GM12878 (cell line): ENCODE measurements around the gene CMTR2.

ENCODE experiments used
- CHD2 ChIP-seq: IDR thresholded peaks from 2 replicates; pipeline ENCODE4 v1.6.1; 2011; ENCODE audit warnings: low read depth, low read length, improper control_type of control experiment, borderline replicate concordance
- CTCF ChIP-seq, 3 experiments: IDR thresholded peaks in 2 of 3; conservative IDR thresholded peaks in 1 of 3; 2 replicates each; pipeline ENCODE4 v1.5.1; 2011; ENCODE audit warnings: low read depth in 3 of 3, low read length in 3 of 3, mild to moderate bottlenecking in 3 of 3, control low read depth in 2 of 3, moderate library complexity in 2 of 3, inconsistent platforms in 1 of 3, mixed read lengths in 1 of 3; ENCODE audit not compliant: control insufficient read depth in 2 of 3, insufficient read depth in 1 of 3; ENCODE audit errors: extremely low read depth in 1 of 3
- EP300 ChIP-seq, 2 experiments: fragments of 150-350 bp in 1 of 2; IDR thresholded peaks; 2 replicates each; pipeline ENCODE4 v1.6.1; 2011 to 2012; ENCODE audit warnings: low read depth in 2 of 2, low read length in 2 of 2, borderline replicate concordance in 1 of 2, improper control_type of control experiment in 1 of 2, inconsistent platforms in 1 of 2; ENCODE audit not compliant: control insufficient read depth in 1 of 2
- ETV6 ChIP-seq, 2 experiments: fragments of 450-650 bp in 1 of 2; IDR thresholded peaks in 1 of 2; conservative IDR thresholded peaks in 1 of 2; 2 replicates each; pipeline ENCODE4 v1.6.1; 2014; ENCODE audit warnings: antibody characterized with exemption in 1 of 2, borderline replicate concordance in 1 of 2, low read depth in 1 of 2, mild to moderate bottlenecking in 1 of 2, moderate library complexity in 1 of 2
- HCFC1 ChIP-seq: fragments of 150-350 bp; IDR thresholded peaks from 2 replicates; pipeline ENCODE4 v1.6.1; 2014; ENCODE audit warnings: low read length
- JUND ChIP-seq: IDR thresholded peaks from 2 replicates; pipeline ENCODE4 v1.6.1; 2012; ENCODE audit warnings: low read depth, mild to moderate bottlenecking, low read length, improper control_type of control experiment, moderate library complexity
- MTA3 ChIP-seq: IDR thresholded peaks from 2 replicates; pipeline ENCODE4 v1.6.1; 2012; ENCODE audit warnings: low read length, inconsistent platforms, borderline replicate concordance
- MYB ChIP-seq: fragments of 150-350 bp; IDR thresholded peaks from 2 replicates; pipeline ENCODE4 v1.6.1; 2014; ENCODE audit warnings: mild to moderate bottlenecking, low read depth, low read length, borderline replicate concordance
- PAX8 ChIP-seq: fragments of 450-650 bp; IDR thresholded peaks from 2 replicates; pipeline ENCODE4 v1.6.1; 2017; ENCODE audit warnings: mild to moderate bottlenecking, moderate library complexity
- POLR2A ChIP-seq: IDR thresholded peaks from 2 replicates; pipeline ENCODE4 v1.6.1; 2011; ENCODE audit warnings: low read depth, mild to moderate bottlenecking, low read length
- RB1 ChIP-seq: fragments of 450-650 bp; formaldehyde crosslinking; IDR thresholded peaks from 2 replicates; pipeline ENCODE4 v1.6.1; 2017; ENCODE audit warnings: mild to moderate bottlenecking, borderline replicate concordance
- RFX5 ChIP-seq: IDR thresholded peaks from 2 replicates; pipeline ENCODE4 v1.6.1; 2011; ENCODE audit warnings: low read depth, low read length, improper control_type of control experiment

GRCh38 chr16:71250461-71251235 lies 38.6 kb downstream of the CMTR2 start:
- TF ChIP-seq POLR2A: no peak
- no peak for TF ChIP-seq HCFC1
- no peak for TF ChIP-seq JUND
- TF ChIP-seq CHD2: no peak
- no peak for TF ChIP-seq PAX8
- no peak for TF ChIP-seq CTCF (IDR thresholded peaks at IDR 0.05 in 2 of 3, conservative IDR thresholded peaks at IDR 0.05 in 1 of 3; ENCODE audit: control insufficient read depth in 2 of 3, extremely low read depth in 1 of 3, insufficient read depth in 1 of 3, low read depth in 3 of 3, low read length in 3 of 3)
- TF ChIP-seq ETV6 (conservative IDR thresholded peaks at IDR 0.05 in 1 of 2, IDR thresholded peaks at IDR 0.05 in 1 of 2; ENCODE audit: borderline replicate concordance in 1 of 2, low read depth in 1 of 2): no peak
- no peak for TF ChIP-seq EP300 (IDR thresholded peaks at IDR 0.05; ENCODE audit: borderline replicate concordance in 1 of 2, control insufficient read depth in 1 of 2, low read depth in 2 of 2, low read length in 2 of 2)
- TF ChIP-seq MTA3: no peak
- no peak for TF ChIP-seq MYB
- TF ChIP-seq RB1: no peak
- TF ChIP-seq RFX5: no peak
